Neural progenitor cell (in vitro differentiated cells): ENCODE results near the gene CDH23.

Experiments
- CTCF ChIP-seq: fragments of 200-600 bp; sonication (generic); IDR thresholded peaks from 2 replicates; pipeline ENCODE4 v1.5.1; 2017; ENCODE audit warnings: antibody characterized with exemption, mild to moderate bottlenecking
- EZH2 ChIP-seq: fragments of 200-600 bp; sonication (generic); IDR thresholded peaks from 2 replicates; pipeline ENCODE4 v1.6.1; 2017; ENCODE audit warnings: antibody characterized with exemption, mild to moderate bottlenecking, moderate library complexity
- EZH2phosphoT487 ChIP-seq: fragments of 200-600 bp; sonication (generic); IDR thresholded peaks from 2 replicates; pipeline ENCODE4 v1.6.1; 2017; ENCODE audit warnings: antibody characterized with exemption

DNA sequence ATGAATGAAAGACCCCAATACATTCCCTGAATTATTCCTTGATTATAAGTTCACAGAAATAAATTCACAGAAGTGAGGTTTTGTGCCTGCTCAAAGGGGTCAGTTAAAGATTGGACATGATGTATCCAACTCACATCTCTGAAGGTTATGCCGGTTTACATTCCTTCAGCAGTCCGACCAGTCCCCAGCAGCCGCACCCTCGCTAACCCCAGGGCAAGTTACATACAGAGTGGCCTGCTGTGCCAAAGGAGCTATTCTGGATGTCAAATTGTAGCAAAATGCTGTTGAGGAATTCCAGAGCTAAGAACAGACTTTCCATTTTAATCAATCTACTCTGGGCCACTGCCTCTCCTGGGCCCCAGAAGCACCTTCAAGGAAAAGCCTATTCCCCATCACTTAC is 434.0 kb downstream of the CDH23 start:
- no peak for TF ChIP-seq CTCF
- no peak for TF ChIP-seq EZH2
- no peak for TF ChIP-seq EZH2phosphoT487
